ENCODE results near the gene EYA2.

Gene EYA2

GRCh38 chr20:47063808-47064207, 169.2 kb downstream of the EYA2 start:
- TF ChIP-seq CTCF (IDR thresholded peaks at IDR 0.05; ENCODE audit: unreplicated experiment in 3 of 3) = no peak

GRCh38 chr20:47066484-47067270, 172.0 kb downstream of the EYA2 start:
- H3K36me3 Mint-ChIP-seq (ENCODE audit: low read depth) = peaks cover 39% of the 10 kb centered on the region

More at GRCh38 chr20:47063808-47064207, 169.2 kb downstream of the EYA2 start:
- H3K27ac Mint-ChIP-seq = peak overlapping the region in 2 of 3 experiments; percentile 32 to 74
- H3K4me3 Mint-ChIP-seq = no peak overlapping the region
- peaks cover 37% of the 10 kb centered on the region for H3K4me1 Mint-ChIP-seq
- H3K27me3 Mint-ChIP-seq (ENCODE audit: low read depth) = peaks cover 4% of the 10 kb centered on the region
- H3K9me3 Mint-ChIP-seq = peaks cover 40% of the 10 kb centered on the region
- peaks cover 36% of the 10 kb centered on the region for H3K36me3 Mint-ChIP-seq (ENCODE audit: low read depth)

GRCh38 chr20:47067776-47068175, 173.1 kb downstream of the EYA2 start:
- no peak overlapping the region for H3K4me3 Mint-ChIP-seq
- TF ChIP-seq CTCF (IDR thresholded peaks at IDR 0.05; ENCODE audit: unreplicated experiment in 3 of 3) = no peak
- no peaks in the 10 kb centered on the region for H3K27me3 Mint-ChIP-seq (ENCODE audit: low read depth)
- peak overlapping the region in 1 of 3 experiments; percentile 64 for H3K27ac Mint-ChIP-seq
- H3K9me3 Mint-ChIP-seq = peaks cover 42% of the 10 kb centered on the region
- H3K4me1 Mint-ChIP-seq = peaks cover 18% of the 10 kb centered on the region
- H3K36me3 Mint-ChIP-seq (ENCODE audit: low read depth) = peaks cover 45% of the 10 kb centered on the region

More at GRCh38 chr20:47066484-47067270, 172.0 kb downstream of the EYA2 start:
- Mint-ChIP-seq H3K27me3 (ENCODE audit: low read depth) (no peaks in the 10 kb centered on the region), H3K9me3 (peaks cover 42% of the 10 kb centered on the region), H3K4me3 (no peak overlapping the region), H3K4me1 (peaks cover 29% of the 10 kb centered on the region), H3K27ac (peak overlapping the region in 2 of 3 experiments; percentile 65 to 86)
- TF ChIP-seq CTCF (IDR thresholded peaks at IDR 0.05; ENCODE audit: unreplicated experiment in 3 of 3) = no peak

GRCh38 chr20:47070176-47070575, 175.5 kb downstream of the EYA2 start:
- Mint-ChIP-seq H3K9me3 (peaks cover 42% of the 10 kb centered on the region), H3K4me3 (no peak overlapping the region), H3K4me1 (peaks cover 3% of the 10 kb centered on the region), H3K27ac (no peak overlapping the region), H3K27me3 (ENCODE audit: low read depth) (no peaks in the 10 kb centered on the region), H3K36me3 (ENCODE audit: low read depth) (peaks cover 48% of the 10 kb centered on the region)
- no peak for TF ChIP-seq CTCF (IDR thresholded peaks at IDR 0.05; ENCODE audit: unreplicated experiment in 3 of 3)

- no peak for TF ChIP-seq CTCF (IDR thresholded peaks at IDR 0.05; ENCODE audit: unreplicated experiment in 3 of 3)
- Mint-ChIP-seq H3K4me3 (no peak overlapping the region), H3K9me3 (peaks cover 50% of the 10 kb centered on the region), H3K36me3 (ENCODE audit: low read depth) (peaks cover 55% of the 10 kb centered on the region), H3K27ac (no peak overlapping the region), H3K27me3 (ENCODE audit: low read depth) (no peaks in the 10 kb centered on the region), H3K4me1 (peaks cover 2% of the 10 kb centered on the region)
Observed at GRCh38 chr20:47071646-47072185, 177.1 kb downstream of the EYA2 start.

Measured in nephron (organoid).